Measurements from ENCODE around the gene BNC2. TPM values are rescaled to one million over a fixed set of nuclear protein-coding genes. Genes with fewer than 3 reads are reported as not detected.

BNC2 gene
- total RNA-seq, 1 experiment from 2014 or later, result 43.6 TPM

- Histone ChIP-seq H3K4ac (ENCODE audit: low read depth, low read length) (no peak overlapping the region), H3K27me3 (ENCODE audit: insufficient read depth, low read length) (no peaks in the 10 kb centered on the region), H4K5ac (ENCODE audit: insufficient read length, low read depth, low read length) (no peak overlapping the region), H3K18ac (ENCODE audit: insufficient read length, low read depth, low read length) (no peak overlapping the region), H3K23ac (ENCODE audit: insufficient read length, low read depth, low read length) (no peak overlapping the region), H3K9ac (ENCODE audit: extremely low read depth, insufficient read length, low read length) (no peak overlapping the region), H3K23me2 (ENCODE audit: insufficient read length, low read depth, low read length, poor library complexity, severe bottlenecking) (no peaks in the 10 kb centered on the region), H3K79me1 (ENCODE audit: insufficient read depth, low read depth, low read length, poor library complexity, severe bottlenecking) (no peaks in the 10 kb centered on the region), H3K27ac (ENCODE audit: insufficient read length, low read depth, low read length) (no peak overlapping the region), H4K20me1 (ENCODE audit: control insufficient read depth, insufficient read depth, insufficient read length) (no peaks in the 10 kb centered on the region), H2BK5ac (ENCODE audit: insufficient read length, low read length) (no peak overlapping the region), H2BK15ac (ENCODE audit: low read depth, low read length) (no peak overlapping the region), H2AFZ (ENCODE audit: low read length) (no peak overlapping the region), H2AK5ac (ENCODE audit: insufficient read length, low read length) (no peak overlapping the region), H3K9me3 (ENCODE audit: control insufficient read depth, low read depth, low read length) (no peaks in the 10 kb centered on the region), H2BK20ac (ENCODE audit: low read depth, low read length, poor library complexity, severe bottlenecking) (no peak overlapping the region), H2BK12ac (ENCODE audit: insufficient read length, low read depth, low read length) (no peak overlapping the region), H2BK120ac (ENCODE audit: low read depth, low read length, poor library complexity, severe bottlenecking) (no peak overlapping the region), H4K8ac (replicated peaks; ENCODE audit: insufficient read length, low read depth, low read length) (no peak overlapping the region), H4K91ac (ENCODE audit: insufficient read length, low read depth, low read length) (no peak overlapping the region), H3T11ph (ENCODE audit: low read length) (no peak overlapping the region), H3K4me2 (ENCODE audit: insufficient read depth, insufficient read length, low read length) (no peak overlapping the region), H3K79me2 (ENCODE audit: insufficient read depth, low read length) (no peaks in the 10 kb centered on the region), H3K14ac (ENCODE audit: insufficient read depth, low read length) (no peak overlapping the region), H3K56ac (ENCODE audit: insufficient read length, low read depth, low read length) (no peak overlapping the region), H3K4me1 (ENCODE audit: insufficient read depth, low read length) (peaks cover 6% of the 10 kb centered on the region; the same call in 1 of the 2 replicates)
- Mint-ChIP-seq H3K27ac (peak overlapping the region in 1 of 3 experiments; percentile 8; a peak in 2 of 7 replicates), H3K4me1 (peaks cover 52 to 54% of the 10 kb centered on the region in 2 experiments), H3K4me3 (no peak overlapping the region), H3K27me3 (ENCODE audit: low read depth) (no peaks in the 10 kb centered on the region), H3K9me3 (no peaks in the 10 kb centered on the region), H3K36me3 (ENCODE audit: insufficient read depth in 1 of 3, low read depth in 3 of 3) (peaks cover 12 to 16% (median 14%) of the 10 kb centered on the region in 3 experiments; a peak in 6 of 7 replicates)
- no CpG with 5 or more reads among the region's 12 CpGs for WGBS (ENCODE audit: extremely low coverage, insufficient read length, low lambda C conversion rate)
- no peak for TF ChIP-seq CTCF (conservative IDR thresholded peaks at IDR 0.05)
- no peak for DNase-seq
These were observed 451.3 kb downstream of the BNC2 start for GRCh38 chr9:16419124-16419523.

Data from H9 (cell line).